WTC11 (cell line): ENCODE results near the gene MYBPC1.

ENCODE experiments used
- CTCF ChIP-seq: fragments of 200-600 bp; IDR thresholded peaks from 2 replicates; pipeline ENCODE4 v1.8.0; 2022; ENCODE audit warnings: antibody characterized with exemption
- ETV6 ChIP-seq: sonication (generic); formaldehyde crosslinking; IDR thresholded peaks from 2 replicates; pipeline ENCODE4 v1.8.1; 2022; ENCODE audit warnings: mild to moderate bottlenecking, missing genetic modification reagents
- FOXP4 ChIP-seq: sonication (generic); formaldehyde crosslinking; IDR thresholded peaks from 2 replicates; pipeline ENCODE4 v1.8.0; 2022; ENCODE audit warnings: mild to moderate bottlenecking, missing genetic modification reagents
- MXD4 ChIP-seq: fragments of 250-450 bp; sonication (Bioruptor Pico); IDR thresholded peaks from 2 replicates; pipeline ENCODE4 v1.8.0; 2021; ENCODE audit warnings: mild to moderate bottlenecking, moderate library complexity, borderline replicate concordance
- ZNF423 ChIP-seq: fragments of 250-450 bp; sonication (Bioruptor Pico); IDR thresholded peaks from 2 replicates; pipeline ENCODE4 v2.1.2; 2022; ENCODE audit warnings: mild to moderate bottlenecking, moderate library complexity
- TF ChIP-seq, protein P1 (sequence below): sonication (generic); formaldehyde crosslinking; IDR thresholded peaks from 2 replicates; pipeline ENCODE4 v1.8.0; 2022; ENCODE audit warnings: mild to moderate bottlenecking, missing genetic modification reagents
- TF ChIP-seq, protein P2 (sequence below): fragments of 250-450 bp; sonication (Bioruptor Pico); IDR thresholded peaks from 2 replicates; pipeline ENCODE4 v1.9.0; 2021; ENCODE audit warnings: mild to moderate bottlenecking, borderline replicate concordance
- TF ChIP-seq, protein P3 (sequence below): sonication (generic); formaldehyde crosslinking; IDR thresholded peaks from 2 replicates; pipeline ENCODE4 v1.8.1; 2023; ENCODE audit warnings: mild to moderate bottlenecking, missing genetic modification reagents, moderate library complexity
- TF ChIP-seq, protein P4 (sequence below): sonication (generic); formaldehyde crosslinking; IDR thresholded peaks from 2 replicates; pipeline ENCODE4 v1.8.0; 2022; ENCODE audit warnings: mild to moderate bottlenecking, missing genetic modification reagents

DNA sequence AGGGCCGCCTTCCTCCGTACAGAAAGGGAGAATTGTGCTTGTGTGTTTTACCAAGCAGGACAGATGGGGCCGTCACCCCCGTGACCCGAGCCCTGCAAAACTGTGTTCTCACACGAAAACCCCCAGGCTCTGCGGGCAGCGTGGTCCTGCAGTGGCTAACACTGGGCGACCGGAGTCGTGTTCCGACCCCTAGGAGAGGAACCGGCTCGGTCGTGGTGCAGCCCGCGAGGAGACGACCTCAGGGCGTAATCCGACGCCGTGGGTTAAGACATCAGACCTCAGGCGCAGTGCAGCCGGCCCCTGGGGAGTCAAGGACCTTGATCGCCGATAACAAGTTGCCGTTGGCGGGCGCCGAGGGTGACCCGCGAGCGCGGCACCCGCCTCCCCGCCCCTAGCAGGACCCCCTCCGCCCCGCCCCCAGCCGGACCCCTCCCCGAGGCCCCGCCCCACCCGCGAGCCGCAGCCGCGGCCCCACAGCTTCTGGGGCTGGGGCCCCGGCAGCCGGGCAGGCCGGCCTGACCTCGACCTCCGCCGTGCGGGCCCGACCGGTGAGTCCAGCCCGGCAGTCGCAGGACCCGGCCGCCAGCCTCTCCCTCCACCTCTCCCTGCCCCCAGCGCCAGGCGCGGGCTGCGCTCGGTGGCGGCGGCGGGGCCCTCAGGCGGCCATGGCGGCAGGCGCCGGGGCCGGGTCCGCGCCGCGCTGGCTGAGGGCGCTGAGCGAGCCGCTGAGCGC, 102.6 kb downstream of the MYBPC1 start, which contains the start of gene CHPT1:
- TF ChIP-seq CTCF (no peak), ZNF423 (CRISPR knock-in tag) (no peak), FOXP4 (no peak), MXD4 (no peak), ETV6 (CRISPR knock-in tag) (no peak)
- TF ChIP-seq, protein P1, sequence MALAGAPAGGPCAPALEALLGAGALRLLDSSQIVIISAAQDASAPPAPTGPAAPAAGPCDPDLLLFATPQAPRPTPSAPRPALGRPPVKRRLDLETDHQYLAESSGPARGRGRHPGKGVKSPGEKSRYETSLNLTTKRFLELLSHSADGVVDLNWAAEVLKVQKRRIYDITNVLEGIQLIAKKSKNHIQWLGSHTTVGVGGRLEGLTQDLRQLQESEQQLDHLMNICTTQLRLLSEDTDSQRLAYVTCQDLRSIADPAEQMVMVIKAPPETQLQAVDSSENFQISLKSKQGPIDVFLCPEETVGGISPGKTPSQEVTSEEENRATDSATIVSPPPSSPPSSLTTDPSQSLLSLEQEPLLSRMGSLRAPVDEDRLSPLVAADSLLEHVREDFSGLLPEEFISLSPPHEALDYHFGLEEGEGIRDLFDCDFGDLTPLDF (CRISPR knock-in tag), result no peak
- TF ChIP-seq, protein P2, sequence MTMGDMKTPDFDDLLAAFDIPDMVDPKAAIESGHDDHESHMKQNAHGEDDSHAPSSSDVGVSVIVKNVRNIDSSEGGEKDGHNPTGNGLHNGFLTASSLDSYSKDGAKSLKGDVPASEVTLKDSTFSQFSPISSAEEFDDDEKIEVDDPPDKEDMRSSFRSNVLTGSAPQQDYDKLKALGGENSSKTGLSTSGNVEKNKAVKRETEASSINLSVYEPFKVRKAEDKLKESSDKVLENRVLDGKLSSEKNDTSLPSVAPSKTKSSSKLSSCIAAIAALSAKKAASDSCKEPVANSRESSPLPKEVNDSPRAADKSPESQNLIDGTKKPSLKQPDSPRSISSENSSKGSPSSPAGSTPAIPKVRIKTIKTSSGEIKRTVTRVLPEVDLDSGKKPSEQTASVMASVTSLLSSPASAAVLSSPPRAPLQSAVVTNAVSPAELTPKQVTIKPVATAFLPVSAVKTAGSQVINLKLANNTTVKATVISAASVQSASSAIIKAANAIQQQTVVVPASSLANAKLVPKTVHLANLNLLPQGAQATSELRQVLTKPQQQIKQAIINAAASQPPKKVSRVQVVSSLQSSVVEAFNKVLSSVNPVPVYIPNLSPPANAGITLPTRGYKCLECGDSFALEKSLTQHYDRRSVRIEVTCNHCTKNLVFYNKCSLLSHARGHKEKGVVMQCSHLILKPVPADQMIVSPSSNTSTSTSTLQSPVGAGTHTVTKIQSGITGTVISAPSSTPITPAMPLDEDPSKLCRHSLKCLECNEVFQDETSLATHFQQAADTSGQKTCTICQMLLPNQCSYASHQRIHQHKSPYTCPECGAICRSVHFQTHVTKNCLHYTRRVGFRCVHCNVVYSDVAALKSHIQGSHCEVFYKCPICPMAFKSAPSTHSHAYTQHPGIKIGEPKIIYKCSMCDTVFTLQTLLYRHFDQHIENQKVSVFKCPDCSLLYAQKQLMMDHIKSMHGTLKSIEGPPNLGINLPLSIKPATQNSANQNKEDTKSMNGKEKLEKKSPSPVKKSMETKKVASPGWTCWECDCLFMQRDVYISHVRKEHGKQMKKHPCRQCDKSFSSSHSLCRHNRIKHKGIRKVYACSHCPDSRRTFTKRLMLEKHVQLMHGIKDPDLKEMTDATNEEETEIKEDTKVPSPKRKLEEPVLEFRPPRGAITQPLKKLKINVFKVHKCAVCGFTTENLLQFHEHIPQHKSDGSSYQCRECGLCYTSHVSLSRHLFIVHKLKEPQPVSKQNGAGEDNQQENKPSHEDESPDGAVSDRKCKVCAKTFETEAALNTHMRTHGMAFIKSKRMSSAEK (CRISPR knock-in tag), result no peak
- TF ChIP-seq, protein P3, sequence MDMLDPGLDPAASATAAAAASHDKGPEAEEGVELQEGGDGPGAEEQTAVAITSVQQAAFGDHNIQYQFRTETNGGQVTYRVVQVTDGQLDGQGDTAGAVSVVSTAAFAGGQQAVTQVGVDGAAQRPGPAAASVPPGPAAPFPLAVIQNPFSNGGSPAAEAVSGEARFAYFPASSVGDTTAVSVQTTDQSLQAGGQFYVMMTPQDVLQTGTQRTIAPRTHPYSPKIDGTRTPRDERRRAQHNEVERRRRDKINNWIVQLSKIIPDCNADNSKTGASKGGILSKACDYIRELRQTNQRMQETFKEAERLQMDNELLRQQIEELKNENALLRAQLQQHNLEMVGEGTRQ (CRISPR knock-in tag), result no peak
- TF ChIP-seq, protein P4, sequence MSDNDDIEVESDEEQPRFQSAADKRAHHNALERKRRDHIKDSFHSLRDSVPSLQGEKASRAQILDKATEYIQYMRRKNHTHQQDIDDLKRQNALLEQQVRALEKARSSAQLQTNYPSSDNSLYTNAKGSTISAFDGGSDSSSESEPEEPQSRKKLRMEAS, result no peak
